Bladder microvascular endothelial cell (primary cell): ENCODE data around the gene MRPL54. TPM values are rescaled to one million over a fixed set of nuclear protein-coding genes. Genes with fewer than 3 reads are reported as not detected.

Source experiments
- total RNA-seq: library from RNA; depleted of rRNA; stranded (reverse); fragments of >200 nt; gene quantifications from 2 replicates; pipeline ENCODE4 v1.2.3, GENCODE V29; 2014

Gene MRPL54
- total RNA-seq: 36.8 and 68.5 TPM in 2 replicates

DNA sequence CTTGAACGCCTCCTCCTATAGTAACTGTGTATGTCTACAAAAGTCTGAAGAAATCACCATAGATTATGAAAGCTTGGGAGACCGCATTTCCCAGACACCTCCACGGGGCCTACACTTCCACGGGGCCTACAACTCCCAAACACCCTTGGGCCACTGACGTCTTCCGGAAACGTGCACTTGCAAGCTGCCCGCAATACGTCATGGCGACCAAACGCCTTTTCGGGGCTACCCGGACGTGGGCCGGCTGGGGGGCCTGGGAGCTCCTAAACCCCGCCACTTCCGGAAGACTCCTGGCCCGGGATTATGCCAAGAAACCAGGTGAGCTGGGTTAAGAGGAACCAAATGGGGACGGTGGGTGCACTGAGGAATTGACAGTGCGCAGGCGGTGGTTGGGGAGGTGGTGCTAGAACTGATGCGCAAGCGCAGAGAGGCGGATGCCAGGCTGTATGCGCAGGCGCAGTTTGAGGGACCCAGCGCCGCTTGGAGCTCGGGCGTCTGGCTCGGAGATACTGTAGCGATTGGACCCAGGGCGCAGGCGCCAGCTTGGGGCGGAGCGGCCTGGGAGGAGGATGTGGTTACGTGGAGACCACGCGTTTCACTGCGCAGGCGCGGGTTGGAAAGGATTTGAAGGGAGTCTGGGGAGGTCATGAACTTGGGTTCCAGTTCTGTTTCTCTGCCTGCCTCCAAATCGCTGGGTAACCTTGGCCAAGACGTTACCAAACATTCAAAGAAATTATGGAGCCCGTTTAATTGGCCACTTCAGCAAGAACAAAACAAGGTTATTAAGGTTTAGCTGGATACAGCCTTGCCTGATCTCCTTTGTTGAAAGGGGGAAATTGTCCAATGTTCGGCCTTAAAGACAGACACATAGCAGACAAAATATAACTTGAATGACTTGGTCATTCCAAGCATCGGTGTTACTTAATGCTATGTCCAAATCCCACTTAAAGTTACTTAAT lies at the start of gene MRPL54:
Gene MRPL54, plus strand, starts transcription at position 182 of the 959 bp plus-strand sequence. Its CDS starts 19 bp downstream, at position 201.

DNA sequence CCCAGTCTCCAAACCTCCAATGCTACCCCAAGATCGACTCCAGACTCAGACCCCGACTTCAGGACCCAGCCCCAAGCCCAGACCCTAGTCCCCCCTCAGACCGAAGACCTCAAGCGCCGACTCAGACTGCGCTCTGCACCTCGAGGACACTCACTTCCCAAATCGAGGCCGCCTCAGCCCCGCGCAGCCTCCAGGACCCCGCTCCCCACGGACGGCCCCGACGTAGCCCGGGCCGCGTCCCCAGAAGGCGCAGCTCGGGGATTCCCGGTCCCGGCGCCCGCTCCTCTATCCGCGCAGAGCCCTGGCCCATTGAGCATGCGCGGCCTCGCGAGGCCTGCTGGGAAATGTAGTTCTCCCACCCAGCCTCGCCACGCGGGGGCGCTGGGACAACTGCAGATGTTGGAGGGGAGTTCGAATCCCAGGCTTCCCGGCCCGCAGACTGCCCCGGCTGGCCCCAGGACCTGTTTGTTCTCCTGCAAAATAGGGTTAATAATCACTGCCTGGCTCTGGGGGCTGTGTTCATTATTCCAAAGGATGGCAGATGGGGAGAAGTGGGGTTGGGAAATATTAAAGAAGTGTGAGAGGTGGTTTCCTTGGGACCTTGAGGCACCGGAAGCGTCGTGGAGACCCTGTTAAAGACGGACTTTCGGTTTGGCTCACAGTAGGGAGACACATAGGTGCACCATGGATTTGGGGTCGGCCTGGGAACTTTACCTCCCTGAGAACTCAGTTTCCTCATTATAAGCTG lies 926 bp upstream of the MRPL54 start, which contains the start of gene APBA3:
Gene APBA3, minus strand, starts transcription at position 311 of the 748 bp plus-strand sequence. CDS start 1,428 bp downstream, outside the sequence.

GRCh38 chr19:3771906-3772455 lies 9.5 kb downstream of the MRPL54 start, which contains the start of gene RAX2:
Gene RAX2 (minus strand): TSS chr19:3772228. CDS start chr19:3771742, 486 bp downstream.

GRCh38 chr19:3785938-3786824 lies 23.7 kb downstream of the MRPL54 start, which contains the start of gene MATK:
Gene MATK (minus strand): TSS chr19:3786381. CDS start chr19:3785135, 1,246 bp downstream.

Other genes with a start within 250 kb of the MRPL54 start
- not detected in 2 replicates for gene TEKTIP1, start 223.5 kb upstream of the MRPL54 start, total RNA-seq
- 57.1 and 120 TPM in 2 replicates for gene MFSD12, start 205.1 kb upstream of the MRPL54 start, total RNA-seq
- 57.3 and 88.4 TPM in 2 replicates for gene HMG20B, start 189.7 kb upstream of the MRPL54 start, total RNA-seq
- gene GIPC3, start 177.2 kb upstream of the MRPL54 start, total RNA-seq: 0.32 and 0.57 TPM in 2 replicates
- 1.1 and 2.1 TPM in 2 replicates for gene TBXA2R, start 155.8 kb upstream of the MRPL54 start, total RNA-seq
- gene CACTIN, start 135.9 kb upstream of the MRPL54 start, total RNA-seq: 29.5 and 41.6 TPM in 2 replicates
- 18.9 and 81.9 TPM in 2 replicates for gene PIP5K1C, start 62.2 kb upstream of the MRPL54 start, total RNA-seq
- gene TJP3, start 54.3 kb upstream of the MRPL54 start, total RNA-seq: 0.06 TPM in 1 of 2 replicates, not detected in the other
- 17.8 and 25.0 TPM in 2 replicates for gene APBA3, start 990 bp upstream of the MRPL54 start, total RNA-seq
- not detected in 2 replicates for gene RAX2, start 9.5 kb downstream of the MRPL54 start, total RNA-seq
- gene MATK, start 23.7 kb downstream of the MRPL54 start, total RNA-seq: 0.50 TPM in 1 of 2 replicates, not detected in the other
- gene ZFR2, start 106.4 kb downstream of the MRPL54 start, total RNA-seq: not detected in 2 replicates
- gene ATCAY, start 118.0 kb downstream of the MRPL54 start, total RNA-seq: not detected in 2 replicates
- gene NMRK2, start 170.4 kb downstream of the MRPL54 start, total RNA-seq: not detected in 2 replicates
- 158 and 304 TPM in 2 replicates for gene DAPK3, start 208.4 kb downstream of the MRPL54 start, total RNA-seq
- gene EEF2, start 222.8 kb downstream of the MRPL54 start, total RNA-seq: 2,070 and 2,682 TPM in 2 replicates
- gene PIAS4, start 245.1 kb downstream of the MRPL54 start, total RNA-seq: 26.7 and 26.9 TPM in 2 replicates